GM18873 (cell line): ENCODE results near the gene ARHGEF7.

ENCODE experiments used
- ATAC-seq: cut with Tn5 transposase; IDR thresholded peaks from one replicate; pipeline ENCODE4 v1.9.1; 2021; ENCODE audit warnings: mild to moderate bottlenecking, moderate library complexity, moderate number of reproducible peaks; ENCODE audit not compliant: unreplicated experiment, low FRiP score

The ARHGEF7 gene

DNA sequence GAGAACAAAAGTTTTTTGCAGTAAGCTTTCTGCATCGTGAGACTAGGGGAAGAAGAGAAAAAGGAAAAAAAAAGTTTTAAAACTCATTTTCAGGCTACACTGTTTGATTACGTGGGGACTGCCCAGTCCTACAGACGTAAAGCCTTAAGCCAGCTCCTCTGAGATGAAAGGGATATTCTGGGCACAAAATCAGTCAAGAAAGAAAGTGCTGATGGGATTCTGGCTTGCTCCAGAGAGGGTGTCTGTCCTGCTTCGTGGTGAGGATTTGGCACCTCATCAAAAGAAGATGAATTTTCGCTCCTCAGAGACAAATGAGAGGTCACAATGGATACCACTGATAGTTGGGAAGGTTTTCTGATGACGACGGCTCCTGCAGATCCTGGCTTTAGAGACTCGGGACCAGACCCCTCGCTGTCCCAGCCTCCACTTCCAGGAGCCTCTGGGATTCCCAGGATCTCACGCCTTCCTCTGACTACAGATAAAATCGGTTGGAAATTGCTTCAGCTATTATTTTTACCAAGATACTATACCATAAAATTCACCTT, 215.0 kb downstream of the ARHGEF7 start:
- no peak for ATAC-seq

DNA sequence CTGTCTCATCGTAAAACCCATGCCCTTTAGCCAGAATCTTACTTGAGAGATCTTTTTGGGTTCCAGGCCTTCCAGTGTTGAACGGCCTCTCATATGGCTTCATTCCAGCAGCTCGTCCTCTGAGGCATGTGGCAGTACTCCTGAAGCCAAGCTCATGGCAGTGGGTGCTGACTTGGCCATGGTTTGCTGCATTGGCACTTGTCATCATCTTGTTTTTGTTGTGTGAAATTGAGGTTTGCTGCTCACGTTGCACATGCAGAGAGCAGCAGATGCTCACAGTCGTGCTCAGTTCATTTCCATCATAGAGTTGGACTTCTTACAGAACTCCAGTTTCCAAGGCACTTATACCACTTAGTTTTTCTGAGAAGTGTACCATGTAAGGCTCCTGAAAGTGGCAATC, 220.2 kb downstream of the ARHGEF7 start:
- no peak for ATAC-seq

DNA sequence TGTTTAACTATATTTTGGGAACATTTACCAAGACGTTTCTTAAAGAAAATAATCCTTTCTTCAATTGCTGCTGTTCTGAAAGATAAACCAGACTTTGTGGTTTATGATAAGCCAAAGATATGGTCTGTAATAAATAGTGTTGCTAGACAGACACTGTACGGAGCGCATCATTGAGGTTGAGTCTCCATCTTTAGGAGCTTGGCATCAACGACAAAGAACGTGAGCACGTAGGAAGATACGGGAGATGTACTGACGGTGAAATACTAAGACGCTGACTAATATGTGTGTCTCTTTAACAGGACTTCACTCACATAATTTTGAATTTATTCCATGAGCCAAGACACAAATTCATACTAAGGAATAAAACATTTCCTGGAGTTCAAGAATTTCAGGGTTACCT, 221.6 kb downstream of the ARHGEF7 start:
- ATAC-seq = no peak

DNA sequence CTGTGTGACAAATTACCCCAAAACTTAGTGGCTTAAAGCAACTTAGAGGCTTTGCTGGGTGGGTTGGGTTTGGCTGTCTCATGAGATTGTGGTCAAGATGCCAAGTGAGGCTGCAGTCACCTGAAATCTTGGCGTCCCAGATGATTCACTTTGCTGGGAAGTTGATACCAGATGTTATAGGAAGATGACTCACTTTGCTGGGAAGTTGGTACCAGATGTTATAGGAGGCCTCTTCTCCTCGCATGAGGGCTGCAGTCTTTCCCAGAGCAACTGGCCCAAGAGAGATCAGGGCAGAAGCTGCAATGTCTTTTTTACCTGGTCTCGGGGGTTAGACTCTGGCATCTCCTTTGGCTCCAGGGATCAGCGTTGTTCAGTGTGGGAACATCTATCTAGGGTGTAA, 222.1 kb downstream of the ARHGEF7 start:
- ATAC-seq = no peak

DNA sequence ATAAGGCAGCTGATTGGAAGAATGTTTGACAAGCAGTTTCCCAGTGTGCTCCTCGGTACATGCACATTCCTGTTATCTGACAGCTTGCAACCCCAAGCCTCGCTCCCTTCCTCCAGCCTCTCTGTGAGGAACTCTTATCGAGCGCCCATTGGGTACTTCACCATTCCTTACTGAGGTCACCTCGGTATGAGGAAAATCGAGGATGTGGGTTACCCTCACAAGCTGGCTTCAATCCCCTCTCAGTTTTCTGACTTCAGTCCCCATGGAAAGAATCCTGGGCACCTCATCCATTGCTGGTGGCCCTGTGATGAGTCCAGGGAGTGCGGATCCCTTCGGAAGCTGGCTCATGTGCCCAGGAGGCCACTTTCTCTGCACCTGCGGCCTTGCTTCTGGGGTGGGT, 222.6 kb downstream of the ARHGEF7 start:
- no peak for ATAC-seq

DNA sequence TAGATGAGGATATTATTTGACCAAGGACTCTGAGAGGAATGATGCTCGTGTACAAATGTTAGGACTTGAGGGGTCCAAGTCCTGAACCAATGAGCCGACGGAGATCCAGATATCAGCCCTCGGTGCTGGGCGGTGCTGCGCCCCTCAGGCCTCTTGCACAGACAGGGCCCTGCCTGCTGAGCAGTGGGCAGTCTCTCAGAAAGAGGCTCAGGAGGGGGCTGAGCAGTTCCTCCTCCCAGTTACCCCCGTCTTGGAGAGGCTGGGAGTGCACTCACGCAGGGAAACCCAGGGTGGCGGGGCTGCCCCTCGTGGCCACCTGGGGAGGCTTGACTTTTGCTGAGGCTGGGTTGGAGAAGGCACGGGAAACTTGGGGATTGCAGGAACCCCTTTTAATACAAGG, 223.7 kb downstream of the ARHGEF7 start:
- no peak for ATAC-seq

DNA sequence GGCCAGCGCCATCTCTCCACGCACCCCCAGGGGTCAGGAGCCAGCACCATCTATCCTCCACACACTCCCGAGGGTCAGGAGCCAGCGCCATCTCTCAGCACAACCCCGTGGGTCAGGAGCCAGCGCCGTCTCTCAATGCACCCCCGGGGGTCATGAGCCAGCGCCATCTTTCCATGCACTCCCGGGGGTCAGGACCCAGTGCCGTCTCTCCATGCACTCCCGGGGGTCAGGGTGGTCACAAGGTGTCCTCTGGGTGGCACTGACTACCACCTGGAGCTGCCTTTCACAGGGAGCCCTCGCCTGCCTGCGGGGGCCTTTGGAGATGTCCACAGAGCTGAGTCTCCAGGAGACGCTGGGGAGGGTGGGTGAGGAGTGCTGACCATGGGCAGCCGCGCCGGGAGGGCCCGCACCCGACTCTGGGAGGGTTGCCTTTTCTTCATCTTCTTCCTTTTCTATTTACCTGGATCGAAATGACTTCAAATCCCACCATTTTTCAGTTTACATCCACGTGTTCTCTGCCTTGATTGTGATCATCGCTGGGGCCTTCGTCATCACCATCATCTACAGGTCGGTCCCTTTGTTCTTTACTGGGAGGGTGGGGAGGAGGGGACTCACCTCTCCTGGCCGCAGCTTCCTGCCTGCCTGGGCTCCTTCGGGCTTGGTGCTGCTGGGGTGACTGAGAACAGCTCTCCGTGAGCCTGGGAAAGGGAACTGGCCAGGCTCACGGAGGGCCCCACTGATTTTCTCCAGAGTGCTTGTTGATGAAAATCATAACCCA, 224.4 kb downstream of the ARHGEF7 start:
- no peak for ATAC-seq

DNA sequence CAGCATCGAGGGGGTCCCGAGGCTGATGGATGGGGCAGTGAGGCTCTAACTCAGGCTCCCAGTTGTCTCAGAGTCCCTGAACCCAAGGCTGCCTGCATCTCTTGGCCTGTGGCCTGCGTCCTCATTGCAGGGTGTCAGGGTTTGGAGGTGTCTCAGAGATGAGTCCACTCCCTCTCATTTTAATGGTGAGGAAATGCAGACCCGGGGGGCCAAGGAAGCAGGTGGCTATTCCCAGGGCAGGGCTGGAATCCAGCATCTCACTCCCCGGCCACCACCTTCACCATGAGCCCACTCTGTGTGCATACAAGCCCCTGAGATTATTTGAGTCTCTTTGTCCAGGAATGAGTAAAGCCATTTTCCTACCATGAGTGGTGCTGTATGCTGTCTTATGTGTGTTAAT, 226.8 kb downstream of the ARHGEF7 start:
- ATAC-seq = no peak

DNA sequence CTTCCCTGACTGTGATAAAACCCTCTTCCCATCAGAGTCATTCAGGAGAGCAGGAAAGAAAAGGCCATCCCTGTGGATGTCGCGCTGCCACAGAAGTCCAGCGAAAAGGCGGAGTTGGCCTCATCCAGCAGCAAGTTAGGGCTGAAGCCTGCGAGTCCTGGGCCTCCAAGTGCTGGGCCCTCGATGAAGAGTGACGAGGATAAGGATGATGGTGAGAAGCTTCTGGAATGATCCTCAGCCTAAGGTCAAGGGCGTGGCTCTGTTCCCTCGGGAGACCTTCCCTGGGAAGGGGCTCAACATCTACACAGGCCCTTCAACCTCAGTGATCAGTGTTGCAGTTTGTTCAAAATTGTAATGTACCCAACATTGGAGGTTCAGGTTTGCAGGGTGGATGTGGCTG, 227.6 kb downstream of the ARHGEF7 start:
- no peak for ATAC-seq

DNA sequence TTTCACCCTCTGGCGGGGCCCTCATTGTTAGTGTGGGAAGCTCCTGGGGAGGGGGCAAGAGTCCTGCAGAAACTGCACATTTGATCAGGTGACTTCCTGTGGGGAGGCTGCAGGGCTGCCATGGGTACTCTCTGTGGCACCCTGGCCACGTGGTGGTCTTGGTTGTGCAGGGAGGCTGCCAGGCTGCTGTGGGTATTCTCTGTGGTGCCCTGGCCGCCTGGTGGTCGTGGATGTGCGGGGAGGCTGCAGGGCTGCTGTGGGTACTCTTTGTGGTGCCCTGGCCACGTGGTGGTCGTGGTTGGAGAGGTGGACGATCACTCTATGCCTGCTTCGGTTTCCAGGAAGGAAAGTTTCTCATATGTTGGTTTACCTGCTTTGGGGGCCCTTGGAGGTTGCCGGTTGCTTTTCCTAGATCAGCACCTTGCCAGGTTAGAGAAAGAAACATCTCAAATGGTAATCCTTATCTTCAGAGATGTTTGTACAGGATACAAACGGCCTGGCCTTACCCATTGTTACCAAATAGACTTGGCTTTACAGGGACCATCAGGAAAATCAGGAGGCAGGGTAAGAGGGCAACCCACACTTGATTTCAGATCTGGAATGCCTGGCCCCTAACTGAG, 228.2 kb downstream of the ARHGEF7 start:
- no peak for ATAC-seq

DNA sequence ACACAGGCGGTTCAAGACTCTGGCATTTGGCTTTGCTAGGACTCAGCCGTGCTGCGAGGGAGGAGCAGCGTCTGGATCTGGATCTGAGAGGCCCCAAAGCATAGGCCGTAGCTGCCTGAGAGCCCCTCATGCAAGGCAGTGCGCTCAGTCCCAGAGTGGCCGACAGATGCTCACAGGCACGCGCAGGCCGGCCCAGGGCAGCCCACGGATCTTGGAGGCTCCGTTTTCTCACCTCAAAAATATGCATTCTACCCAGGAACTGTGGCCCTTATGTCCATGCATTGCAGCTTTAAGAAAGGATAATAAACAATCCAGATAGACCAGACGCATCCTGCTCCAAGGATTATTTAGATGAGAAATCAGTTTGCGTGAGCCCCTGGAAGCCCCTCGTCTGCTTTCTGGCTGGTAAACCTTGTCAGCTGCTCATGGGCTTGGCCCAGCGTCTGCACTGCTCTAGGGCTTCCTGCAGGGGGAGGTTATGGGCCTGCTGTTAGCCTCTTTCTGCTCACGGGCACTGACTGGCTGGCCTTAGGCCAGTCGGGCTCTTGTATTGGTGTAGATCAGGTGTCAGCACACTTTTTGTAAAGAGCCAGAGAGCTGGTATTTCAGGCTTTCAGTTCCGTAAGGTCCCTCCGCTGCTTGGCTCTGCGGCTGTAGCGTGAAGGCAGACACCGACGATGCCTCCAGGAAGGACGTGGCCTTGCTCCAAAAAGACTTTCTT, 229.5 kb downstream of the ARHGEF7 start:
- ATAC-seq = no peak

DNA sequence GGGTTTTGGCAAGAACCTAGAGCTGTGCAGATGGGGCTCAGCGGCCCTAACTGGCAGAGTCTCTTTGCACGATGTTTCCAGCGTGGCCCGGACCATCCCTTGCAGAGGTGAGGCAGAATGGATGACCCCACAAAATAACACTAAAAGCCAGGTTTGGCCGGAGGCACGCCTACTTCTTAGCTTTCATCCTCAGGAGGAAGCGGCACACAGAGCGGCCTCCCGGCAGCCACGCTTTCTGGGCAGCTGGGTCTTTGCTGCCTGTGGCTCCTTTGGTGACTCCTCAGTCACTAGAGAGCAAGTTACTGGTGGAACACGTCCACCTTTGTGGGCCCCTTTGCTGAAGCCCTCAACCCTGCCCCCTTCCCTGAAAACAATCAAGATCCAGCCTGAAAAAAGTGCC, 230.6 kb downstream of the ARHGEF7 start:
- ATAC-seq = no peak

DNA sequence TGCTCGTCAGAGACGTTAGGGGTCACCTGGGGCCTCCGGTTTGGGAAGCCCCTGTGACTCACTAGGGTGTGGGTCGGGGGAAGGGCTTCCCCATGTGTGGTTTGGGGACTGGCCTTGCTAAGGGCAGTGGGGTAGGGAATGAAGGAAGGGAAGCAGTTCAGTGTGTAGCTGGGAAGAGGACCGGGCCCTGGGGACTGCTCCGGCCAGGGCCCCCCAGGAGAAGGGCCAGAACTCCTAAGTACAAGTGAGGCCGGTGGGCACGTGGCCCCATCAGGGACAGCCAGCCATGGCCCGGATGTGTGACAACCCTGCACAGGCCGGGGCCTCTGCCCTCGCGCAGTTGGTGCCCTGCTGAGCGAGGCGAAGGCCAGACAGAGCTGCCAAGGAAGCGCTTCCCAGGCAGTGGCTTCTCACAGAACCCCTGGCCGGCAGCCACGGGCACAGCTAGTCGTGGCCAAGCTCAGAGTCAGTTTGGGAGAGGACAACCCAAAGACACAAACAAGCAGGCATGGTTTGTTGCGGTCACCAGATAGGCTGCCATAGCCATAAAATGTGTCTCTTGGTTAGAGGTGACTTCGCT, 231.1 kb downstream of the ARHGEF7 start:
- ATAC-seq = no peak

DNA sequence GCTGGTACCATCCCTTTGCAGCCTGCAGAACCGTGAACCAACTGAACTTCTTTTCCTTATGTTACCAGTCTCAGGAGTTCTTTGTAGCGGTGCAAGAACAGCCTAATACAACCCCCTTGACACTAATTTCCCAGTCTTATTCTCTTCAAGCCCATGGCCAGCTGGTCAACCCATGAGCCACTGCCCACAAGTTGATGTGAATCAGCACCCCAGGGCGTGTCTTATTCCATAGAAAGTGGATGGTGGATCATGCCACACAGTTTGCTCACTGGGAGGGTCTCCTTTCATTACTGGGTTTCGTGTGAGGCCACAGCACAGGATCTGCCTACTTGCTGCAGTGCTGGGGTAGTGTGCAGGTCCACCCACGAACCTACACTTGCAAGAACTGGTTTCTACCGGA, 232.3 kb downstream of the ARHGEF7 start:
- ATAC-seq = no peak

DNA sequence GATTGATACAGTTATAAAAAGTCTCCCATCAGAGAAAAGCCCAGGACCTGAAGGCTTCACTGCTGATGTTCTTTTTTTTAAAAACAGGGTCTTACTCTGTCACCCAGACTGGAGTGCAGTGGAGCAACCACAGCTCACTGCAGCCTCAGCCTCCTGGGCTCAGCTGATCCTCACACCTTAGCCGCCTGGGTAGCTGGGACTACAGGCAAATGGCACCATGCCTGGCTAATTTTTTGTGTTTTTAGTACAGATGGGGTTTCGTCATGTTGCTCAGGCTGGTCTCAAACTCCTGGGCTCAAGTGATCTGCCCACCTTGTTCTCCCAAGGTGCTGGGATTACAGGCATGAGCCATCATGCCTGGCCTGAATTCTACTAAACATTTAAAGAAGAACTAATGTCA, 238.4 kb downstream of the ARHGEF7 start:
- ATAC-seq = no peak

DNA sequence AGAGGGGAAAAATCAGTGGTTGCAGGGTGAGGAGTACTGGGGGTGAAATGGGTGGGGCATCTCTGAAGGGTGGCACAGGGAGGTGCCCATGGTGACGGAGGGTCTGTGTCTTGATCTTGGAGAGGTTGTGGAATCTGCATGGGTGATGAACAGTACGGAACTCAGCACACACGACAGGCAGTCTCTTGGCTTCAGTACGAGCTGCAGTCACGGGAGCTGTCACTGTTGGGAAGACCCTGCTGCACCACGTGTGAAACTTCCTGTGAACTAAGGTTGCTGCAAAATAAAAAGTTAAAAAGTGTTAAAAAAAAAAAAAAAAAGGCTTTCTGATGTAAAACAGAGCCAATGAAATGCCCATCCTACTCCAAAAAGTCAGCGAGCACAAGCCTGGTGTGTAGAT, 239.7 kb downstream of the ARHGEF7 start:
- no peak for ATAC-seq
